H1 (cell line): ENCODE measurements around the gene BCKDHB. TPM values are rescaled to one million over a fixed set of nuclear protein-coding genes. Genes with fewer than 3 reads are reported as not detected.

ENCODE experiments used
- CTCF ChIA-PET: fragments of 300-600 bp; sonication (Branson Sonifier 250); formaldehyde crosslinking; loops from one replicate; lab custom pipeline; 2021; ENCODE audit not compliant: partially characterized antibody; lab: Charles Lee
- POLR2A ChIA-PET: fragments of 300-600 bp; sonication (Branson Sonifier 250); formaldehyde crosslinking; loops from one replicate; lab custom pipeline; 2021; ENCODE audit warnings: inconsistent platforms; ENCODE audit not compliant: partially characterized antibody; lab: Charles Lee
- DNase-seq, 2 experiments: peaks; one replicate each; pipeline versions ENCODE4 v3.0.0 to v3.0.0-alpha.2; 2010 to 2022; ENCODE audit warnings: low spot score in 2 of 2, low read depth in 1 of 2, mixed read lengths in 1 of 2
- FAIRE-seq: peaks from 2 replicates; lab custom pipeline; 2011; peaks lifted over from hg19 to GRCh38; lab: Jason Lieb, UNC
- H2AFZ ChIP-seq: 2 replicates; pipeline ENCODE4 v1.8.1; 2012; ENCODE audit warnings: low read length, inconsistent platforms
- H2AK5ac ChIP-seq: 2 replicates; pipeline ENCODE4 v1.6.1; 2013; ENCODE audit warnings: low read depth, low read length
- H2BK120ac ChIP-seq: replicated peaks from 2 replicates; pipeline ENCODE3; 2013; ENCODE audit warnings: low read depth, low read length, inconsistent platforms
- H2BK12ac ChIP-seq: 2 replicates; pipeline ENCODE4 v1.6.1; 2013; ENCODE audit warnings: low read depth, low read length
- H2BK15ac ChIP-seq: 2 replicates; pipeline ENCODE4 v1.6.1; 2013; ENCODE audit warnings: low read length
- H2BK20ac ChIP-seq: 2 replicates; pipeline ENCODE4 v1.6.1; 2013; ENCODE audit warnings: low read length
- H2BK5ac ChIP-seq: 2 replicates; pipeline ENCODE4 v1.6.1; 2013; ENCODE audit warnings: low read depth, low read length
- H3K14ac ChIP-seq: 2 replicates; pipeline ENCODE4 v1.6.1; 2013; ENCODE audit warnings: inconsistent platforms; ENCODE audit not compliant: insufficient read length
- H3K18ac ChIP-seq: 2 replicates; pipeline ENCODE4 v1.6.1; 2013; ENCODE audit warnings: low read length; ENCODE audit errors: extremely low read depth
- H3K23ac ChIP-seq: 2 replicates; pipeline ENCODE4 v1.6.1; 2013; ENCODE audit warnings: inconsistent platforms; ENCODE audit not compliant: insufficient read length
- H3K23me2 ChIP-seq: 2 replicates; pipeline ENCODE4 v1.6.1; 2013; ENCODE audit warnings: low read depth, low read length
- H3K27ac ChIP-seq: 2 replicates; pipeline ENCODE4 v1.6.1; 2011; ENCODE audit warnings: low read depth, low read length, inconsistent platforms
- H3K27me3 ChIP-seq, 4 experiments: replicated peaks in 1 of 4; 1 replicate in 1 of 4; 2 replicates in 3 of 4; pipeline versions ENCODE4 v1.6.1 to v1.8.1; 2011 to 2013; ENCODE audit warnings: low read length in 3 of 4, mild to moderate bottlenecking in 3 of 4, inconsistent platforms in 2 of 4, mixed read lengths in 2 of 4, moderate library complexity in 1 of 4; ENCODE audit not compliant: control insufficient read depth in 3 of 4, insufficient read depth in 3 of 4; ENCODE audit errors: extremely low read depth in 1 of 4
- H3K36me3 ChIP-seq, 4 experiments: 2 replicates each; pipeline versions ENCODE4 v1.6.1 to v1.8.1; 2011 to 2013; ENCODE audit warnings: mild to moderate bottlenecking in 4 of 4, low read length in 3 of 4, moderate library complexity in 2 of 4, control low read depth in 1 of 4, inconsistent platforms in 1 of 4; ENCODE audit not compliant: insufficient read depth in 4 of 4, control insufficient read depth in 2 of 4
- H3K4ac ChIP-seq: replicated peaks from 2 replicates; pipeline ENCODE3; 2013; ENCODE audit warnings: low read length, low read depth, mixed read lengths, inconsistent platforms; ENCODE audit not compliant: insufficient read length
- H3K4me1 ChIP-seq, 4 experiments: replicated peaks in 1 of 4; 1 replicate in 1 of 4; 2 replicates in 3 of 4; pipeline versions ENCODE4 v1.6.1 to v1.8.1; 2011 to 2013; ENCODE audit warnings: low read length in 3 of 4, inconsistent platforms in 2 of 4, mixed read lengths in 1 of 4; ENCODE audit not compliant: insufficient read depth in 4 of 4, control insufficient read depth in 3 of 4
- H3K4me2 ChIP-seq, 2 experiments: 2 replicates each; pipeline versions ENCODE4 v1.6.1 to v1.8.1; 2011 to 2013; ENCODE audit warnings: low read depth in 2 of 2, low read length in 2 of 2, control low read depth in 1 of 2, inconsistent platforms in 1 of 2, mild to moderate bottlenecking in 1 of 2; ENCODE audit not compliant: insufficient read depth in 1 of 2
- H3K4me3 ChIP-seq, 4 experiments: fragments of 200-600, 300-600 bp in 1 of 4; sonication (generic), shearing (Covaris generic), sonication (Bioruptor Twin) in 1 of 4; 2 replicates each; pipeline versions ENCODE4 v1.5.1 to v1.8.1; 2011 to 2016; ENCODE audit warnings: low read length in 4 of 4, low read depth in 3 of 4, control low read depth in 2 of 4, inconsistent platforms in 2 of 4, mild to moderate bottlenecking in 2 of 4, mixed read lengths in 1 of 4, moderate library complexity in 1 of 4; ENCODE audit not compliant: insufficient read depth in 2 of 4; ENCODE audit errors: extremely low read depth in 1 of 4
- H3K56ac ChIP-seq: replicated peaks from 2 replicates; pipeline ENCODE3; 2013; ENCODE audit warnings: low read depth, mild to moderate bottlenecking, mixed read lengths, low read length, inconsistent platforms; ENCODE audit not compliant: insufficient read length
- H3K79me1 ChIP-seq: 2 replicates; pipeline ENCODE4 v1.6.1; 2013; ENCODE audit warnings: low read depth, low read length, control low read depth
- H3K79me2 ChIP-seq, 2 experiments: 2 replicates each; pipeline versions ENCODE4 v1.6.1 to v1.8.1; 2012 to 2013; ENCODE audit warnings: low read length in 2 of 2, mild to moderate bottlenecking in 2 of 2, inconsistent platforms in 1 of 2; ENCODE audit not compliant: insufficient read depth in 2 of 2, control insufficient read depth in 1 of 2
- H3K9ac ChIP-seq, 4 experiments: replicated peaks in 1 of 4; 1 replicate in 1 of 4; 2 replicates in 3 of 4; pipeline versions ENCODE4 v1.6.1 to v1.8.1; 2011 to 2013; ENCODE audit warnings: low read depth in 3 of 4, low read length in 3 of 4, control low read depth in 2 of 4, mild to moderate bottlenecking in 2 of 4, moderate library complexity in 2 of 4, inconsistent platforms in 1 of 4; ENCODE audit errors: extremely low read depth in 1 of 4
- H3K9me3 ChIP-seq, 2 experiments: 2 replicates each; pipeline versions ENCODE4 v1.6.1 to v1.8.1; 2012 to 2013; ENCODE audit warnings: mild to moderate bottlenecking in 2 of 2, moderate library complexity in 2 of 2, control low read depth in 1 of 2, inconsistent platforms in 1 of 2, low read depth in 1 of 2, low read length in 1 of 2, mixed read lengths in 1 of 2; ENCODE audit not compliant: insufficient read depth in 2 of 2
- H4K20me1 ChIP-seq, 2 experiments: replicated peaks in 1 of 2; 2 replicates each; pipeline versions ENCODE3 to v1.8.1; 2011 to 2013; ENCODE audit warnings: inconsistent platforms in 2 of 2, low read length in 2 of 2, mild to moderate bottlenecking in 1 of 2; ENCODE audit not compliant: insufficient read depth in 2 of 2, control insufficient read depth in 1 of 2
- H4K5ac ChIP-seq: 2 replicates; pipeline ENCODE4 v1.6.1; 2013; ENCODE audit warnings: low read length, low read depth, mixed read lengths, inconsistent platforms; ENCODE audit not compliant: insufficient read length
- H4K8ac ChIP-seq: 2 replicates; pipeline ENCODE4 v1.8.0; 2013; ENCODE audit warnings: mild to moderate bottlenecking, moderate library complexity, low read length, inconsistent platforms; ENCODE audit not compliant: insufficient read depth; ENCODE audit errors: extremely low read depth
- H4K91ac ChIP-seq: replicated peaks from 2 replicates; pipeline ENCODE3; 2013; ENCODE audit warnings: low read length, mixed read lengths, inconsistent platforms; ENCODE audit not compliant: insufficient read length
- SP1 ChIP-seq: IDR thresholded peaks from 2 replicates; pipeline ENCODE4 v1.6.1; 2011; ENCODE audit warnings: low read depth, low read length
- WGBS, 2 experiments: shearing (Covaris generic) in 1 of 2; methylation state at CpG; one replicate each; pipeline versions ENCODE4 v1.1.6 to v1.1.7; 2013 to 2015; ENCODE audit warnings: low lambda C conversion rate in 2 of 2, mixed read lengths in 2 of 2, inconsistent platforms in 1 of 2, low coverage in 1 of 2, missing lambda C conversion rate in 1 of 2; ENCODE audit not compliant: insufficient replicate concordance in 2 of 2, insufficient coverage in 1 of 2, insufficient read length in 1 of 2; ENCODE audit errors: extremely low coverage in 1 of 2, missing lambda C conversion rate in 1 of 2; 5-methylcytosine and 5-hydroxymethylcytosine counted together
- polyA plus RNA-seq, 7 experiments: library from polyadenylated mRNA; depleted of rRNA in 3 of 7; stranded (reverse) in 5 of 7; unstranded in 2 of 7; fragments of >200 nt in 5 of 7; fragments of 200-250 nt in 2 of 7; gene quantifications; 1 replicate in 5 of 7; 2 replicates in 1 of 7; 4 replicates in 1 of 7; pipeline versions ENCODE4 v1.2.1 to v1.2.3, GENCODE V29; 2011 to 2013; ENCODE audit warnings: missing spikeins in 2 of 7, mixed read lengths in 2 of 7
- total RNA-seq: library from RNA; stranded (reverse); fragmentation: NEBNext Ultra II Directional; extraction: Animal tissue kit (Norgen Biotek cat#: 25700); gene quantifications from 2 replicates; pipeline ENCODE4 v1.2.1, GENCODE V29; 2021

The BCKDHB gene
- total and polyA plus RNA-seq, 2 of the 8 experiments (the other 6 are each of a cell fraction or from before 2014, with no cell fraction given) = 22.1 to 30.8 TPM

GRCh38 chr6:80154160-80154559 is 47.7 kb downstream of the BCKDHB start:
- 96% methylated on average over 2 of the region's 2 CpGs; no CpG with 5 or more reads in 1 of the 2 experiments for WGBS, 2 experiments
- no peak for TF ChIP-seq SP1

More at GRCh38 chr6:80154160-80154559, 47.7 kb downstream of the BCKDHB start:
- Histone ChIP-seq H3K9ac (no peak overlapping the region), H4K5ac (no peak overlapping the region), H3K23ac (no peak overlapping the region), H4K8ac (no peak overlapping the region), H2BK12ac (no peak overlapping the region), H3K56ac (no peak overlapping the region), H3K14ac (no peak overlapping the region), H2BK5ac (no peak overlapping the region), H3K27ac (no peak overlapping the region), H2BK120ac (no peak overlapping the region), H3K36me3 (no peaks in the 10 kb centered on the region), H3K79me1 (no peaks in the 10 kb centered on the region), H2BK15ac (no peak overlapping the region), H2AK5ac (no peak overlapping the region), H3K27me3 (no peaks in the 10 kb centered on the region), H3K4ac (no peak overlapping the region), H3K4me1 (no peaks in the 10 kb centered on the region), H3K23me2 (no peaks in the 10 kb centered on the region), H4K20me1 (no peaks in the 10 kb centered on the region), H3K9me3 (no peaks in the 10 kb centered on the region), H3K79me2 (peaks cover 0 to 3% of the 10 kb centered on the region in 2 experiments; a peak in 1 of 4 replicates), H2AFZ (no peak overlapping the region), H3K4me2 (no peak overlapping the region), H4K91ac (no peak overlapping the region), H3K4me3 (no peak overlapping the region), H2BK20ac (no peak overlapping the region), H3K18ac (no peak overlapping the region)
- ChIA-PET CTCF (no interaction called here), POLR2A (no interaction called here)
- FAIRE-seq (no peak), DNase-seq (no peak)
